HG03521 (cell line): ENCODE data around the gene ALK.

Source experiments
- ATAC-seq: cut with Tn5 transposase; IDR thresholded peaks from one replicate; pipeline ENCODE4 v1.9.1; 2021; ENCODE audit warnings: mild to moderate bottlenecking, moderate library complexity; ENCODE audit not compliant: unreplicated experiment

Gene ALK

DNA sequence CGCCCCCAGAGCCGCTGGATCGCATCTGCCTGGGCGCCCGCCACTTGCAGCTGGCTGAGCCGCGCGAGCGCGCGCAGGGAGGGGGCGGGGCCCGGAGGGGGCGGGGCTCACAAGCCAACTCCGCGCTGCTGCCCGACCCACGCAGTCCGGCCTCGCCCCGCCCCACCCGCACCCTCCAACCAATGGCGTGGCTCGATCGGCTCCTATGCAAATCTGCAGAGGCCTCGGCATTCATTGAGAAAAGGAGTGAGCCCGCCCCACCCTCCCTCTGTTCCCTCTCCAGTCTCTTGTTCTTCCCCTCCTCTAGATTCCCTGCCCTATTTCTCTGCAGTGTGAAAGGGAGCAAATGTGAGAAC is at the start of gene ALK:
Gene ALK (minus strand): TSS at position 27 of the 356 bp plus-strand sequence. CDS start 927 bp downstream, outside the sequence.
- no peak for ATAC-seq

DNA sequence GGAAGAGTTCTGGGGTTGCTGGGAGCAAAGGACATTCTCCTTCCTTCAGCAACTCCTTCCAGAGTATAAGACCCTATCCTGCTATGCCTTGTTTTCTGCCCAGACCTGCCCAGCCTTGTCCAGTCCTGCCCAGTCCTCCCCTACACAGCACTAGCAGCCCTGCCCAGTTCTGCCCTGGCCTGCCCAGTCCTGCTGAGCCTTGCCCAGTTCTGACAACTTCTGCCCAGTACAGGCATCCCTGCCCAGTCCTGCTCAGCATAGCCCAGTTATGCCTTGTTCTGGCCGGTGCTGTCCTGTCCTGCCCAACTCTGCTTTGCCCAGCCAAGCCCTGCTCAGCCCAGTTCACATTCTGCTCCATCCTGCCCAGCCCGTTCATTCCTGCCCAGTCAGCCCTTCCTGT is 44.9 kb upstream of the ALK start:
- ATAC-seq = no peak

DNA sequence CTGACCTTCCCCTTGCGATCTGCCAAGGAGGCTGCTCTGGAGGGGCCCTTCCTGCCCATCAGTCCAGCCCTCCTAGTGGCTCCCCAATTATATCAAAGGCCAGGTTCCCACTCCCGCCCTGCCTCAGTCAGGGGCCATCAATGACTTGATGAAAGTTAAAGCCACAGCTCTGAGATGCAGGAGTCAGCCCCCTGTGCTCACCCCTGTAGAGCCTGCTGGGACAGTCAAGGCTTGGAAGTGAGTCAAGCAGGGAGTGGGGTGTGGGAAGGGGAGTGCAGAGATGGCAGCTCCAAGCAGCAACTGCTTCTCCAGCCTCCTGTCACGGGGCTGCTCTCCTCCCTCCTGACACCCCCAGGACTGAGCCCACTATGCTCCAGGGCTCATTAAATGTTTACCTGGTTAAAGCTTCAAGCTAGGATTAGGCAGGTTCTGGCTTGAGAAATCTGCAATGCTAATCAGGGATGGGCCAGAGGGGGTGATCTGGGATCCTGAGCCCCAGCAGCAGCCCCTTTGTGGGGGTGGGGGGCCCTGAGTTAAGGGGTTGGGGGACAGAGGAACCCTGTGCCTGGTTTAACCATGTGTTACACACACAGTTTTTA is 42.7 kb upstream of the ALK start:
- ATAC-seq = no peak

DNA sequence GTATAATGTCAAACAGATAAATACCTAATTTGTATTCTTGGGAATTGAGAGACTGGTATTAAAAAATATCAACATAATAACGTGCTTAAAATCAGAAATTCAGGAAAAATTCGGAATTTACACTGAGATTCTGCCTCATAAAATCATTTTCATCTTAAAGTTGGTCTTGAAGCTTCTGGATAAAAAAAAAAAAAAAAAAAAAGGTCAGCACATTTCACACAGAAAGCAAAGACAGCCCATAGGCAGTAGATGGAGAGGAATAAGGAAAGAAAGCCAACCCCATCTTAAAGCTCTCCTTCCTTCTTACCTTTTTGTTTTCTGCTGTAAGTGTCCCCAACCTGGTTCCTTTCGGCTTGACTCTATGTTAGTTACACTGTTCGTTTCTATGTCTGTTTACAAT is 41.5 kb upstream of the ALK start:
- no peak for ATAC-seq

DNA sequence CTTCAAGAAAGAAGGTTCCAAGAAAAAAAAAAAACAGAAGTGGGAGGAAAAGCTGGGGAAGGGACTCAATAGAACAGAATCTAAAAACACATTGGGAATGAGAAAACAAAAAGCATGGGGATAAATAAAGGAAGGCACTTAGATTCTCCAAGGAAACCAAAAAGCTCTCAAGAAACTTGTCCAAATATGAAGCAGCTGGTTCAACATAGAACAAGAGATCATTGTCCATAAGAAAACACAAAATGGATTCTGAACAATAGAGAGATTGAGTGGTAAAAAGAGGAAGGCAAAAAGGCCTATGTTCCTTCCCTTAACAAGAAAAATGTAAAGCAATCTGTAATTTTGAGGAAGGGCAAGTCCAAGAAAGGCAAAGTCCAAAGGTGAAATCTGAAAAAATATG is 32.9 kb upstream of the ALK start:
- ATAC-seq = no peak

DNA sequence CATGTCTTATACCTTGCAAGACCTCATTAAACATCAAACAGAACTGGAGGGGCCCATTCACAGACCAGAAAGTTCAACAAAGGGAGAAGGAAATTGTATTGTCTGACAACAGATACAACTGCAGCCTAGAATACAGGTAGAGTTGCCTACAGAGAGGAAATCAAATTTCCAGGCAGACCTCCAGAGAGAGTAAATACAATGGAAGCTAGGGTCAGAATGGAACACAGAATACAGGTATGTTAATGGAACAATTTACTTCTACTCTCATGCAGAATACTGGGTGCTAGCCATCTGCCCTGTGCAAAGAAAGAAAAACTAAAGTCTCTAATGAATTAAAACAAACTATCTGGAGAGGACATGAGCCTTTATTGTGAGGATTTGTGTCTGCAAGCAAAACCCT is 31.6 kb upstream of the ALK start:
- ATAC-seq = no peak

DNA sequence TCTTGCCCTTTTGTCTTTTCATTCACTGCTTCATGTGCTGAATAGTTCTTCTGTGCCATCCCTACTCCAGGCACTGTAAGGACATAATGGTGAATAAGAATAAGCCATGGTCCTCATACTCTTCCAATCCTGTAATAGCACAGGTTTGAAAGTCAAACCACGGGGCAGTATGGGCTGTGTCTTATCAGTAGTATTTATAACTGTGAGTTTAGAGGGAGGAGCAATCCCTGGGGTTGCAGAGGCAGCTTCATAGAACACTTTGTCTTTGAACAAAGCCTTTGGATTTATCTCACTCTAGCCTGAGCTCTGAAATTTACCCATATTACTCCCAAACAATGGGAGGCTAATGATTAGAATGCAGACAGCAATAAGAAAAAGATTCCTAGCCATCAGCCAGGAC is 30.2 kb upstream of the ALK start:
- ATAC-seq = no peak

DNA sequence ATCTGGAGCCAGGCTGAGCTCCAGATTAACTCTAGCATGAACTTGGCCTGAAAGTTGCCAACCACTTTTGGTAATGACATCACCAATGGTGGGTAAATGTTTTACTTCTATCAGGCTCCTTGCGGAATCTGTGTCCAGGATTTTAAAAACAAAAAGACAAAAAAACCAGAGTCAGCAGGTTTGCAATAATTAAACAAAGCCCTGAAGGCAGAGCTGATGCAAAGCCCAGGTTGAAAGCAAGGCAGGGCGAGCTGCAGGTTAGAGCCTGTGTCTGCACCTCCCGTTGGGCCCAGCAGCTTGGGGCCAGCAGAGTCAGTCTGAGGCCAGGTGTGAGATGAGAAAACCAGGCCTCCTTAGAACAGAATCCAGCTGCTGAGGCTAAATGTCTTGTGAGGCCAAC is 29.1 kb upstream of the ALK start:
- no peak for ATAC-seq

DNA sequence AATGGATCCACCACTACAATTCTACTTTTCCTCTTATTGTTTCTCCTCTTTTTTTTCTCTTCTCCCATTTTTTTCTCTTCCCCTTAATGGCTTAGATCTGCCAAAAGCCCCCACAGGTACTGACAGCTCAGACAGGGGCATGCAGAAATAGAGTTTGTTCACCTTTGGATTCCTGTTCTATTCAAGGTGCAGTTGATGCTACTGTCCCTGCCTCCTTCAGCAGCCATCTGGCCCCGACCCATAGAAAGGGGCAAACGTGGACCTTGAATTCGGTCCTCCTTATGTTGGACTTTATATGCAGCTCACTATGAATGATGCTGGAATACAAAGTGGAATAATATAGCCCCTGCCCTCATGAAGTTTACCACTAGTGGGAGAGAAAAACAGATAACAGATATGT is 27.7 kb upstream of the ALK start:
- no peak for ATAC-seq

DNA sequence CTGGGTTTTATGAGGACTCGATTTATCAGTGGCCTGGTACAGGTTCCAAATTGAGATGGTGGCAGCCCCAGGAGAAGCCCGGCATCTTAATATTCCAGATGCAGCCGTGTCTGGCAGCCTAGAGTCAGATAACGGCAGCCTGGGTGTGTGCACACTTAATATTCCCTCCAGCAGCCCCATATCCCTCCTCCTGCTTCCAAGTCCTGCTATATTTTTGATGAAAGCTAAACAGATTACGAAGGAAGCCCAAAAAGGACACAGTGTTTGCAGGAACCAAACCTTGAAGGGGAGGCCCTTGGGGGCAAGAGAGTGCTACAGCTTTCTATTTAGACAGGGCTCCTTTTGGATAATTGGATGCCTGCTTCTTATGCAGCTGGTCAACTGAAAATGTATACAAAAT is 25.1 kb upstream of the ALK start:
- ATAC-seq = no peak

DNA sequence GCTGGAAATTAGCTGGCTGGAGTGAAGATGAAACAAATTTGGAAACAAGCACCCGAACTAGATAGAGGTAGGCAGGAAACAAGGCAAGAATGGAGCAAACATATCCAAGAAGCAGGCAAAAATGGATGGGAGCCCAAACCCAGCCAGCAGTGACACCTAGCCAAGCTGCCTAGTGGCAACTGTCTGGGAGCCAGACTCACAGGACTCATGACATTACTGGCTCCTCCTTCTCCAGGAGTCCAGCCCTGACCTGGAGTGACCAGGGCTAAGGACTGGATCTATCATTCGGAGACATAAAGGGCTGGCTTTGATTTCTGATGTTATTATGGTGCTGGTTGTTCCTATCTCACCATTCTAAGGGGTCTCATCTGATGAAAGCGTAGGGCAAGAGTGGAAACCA is 21.3 kb upstream of the ALK start:
- ATAC-seq = no peak

DNA sequence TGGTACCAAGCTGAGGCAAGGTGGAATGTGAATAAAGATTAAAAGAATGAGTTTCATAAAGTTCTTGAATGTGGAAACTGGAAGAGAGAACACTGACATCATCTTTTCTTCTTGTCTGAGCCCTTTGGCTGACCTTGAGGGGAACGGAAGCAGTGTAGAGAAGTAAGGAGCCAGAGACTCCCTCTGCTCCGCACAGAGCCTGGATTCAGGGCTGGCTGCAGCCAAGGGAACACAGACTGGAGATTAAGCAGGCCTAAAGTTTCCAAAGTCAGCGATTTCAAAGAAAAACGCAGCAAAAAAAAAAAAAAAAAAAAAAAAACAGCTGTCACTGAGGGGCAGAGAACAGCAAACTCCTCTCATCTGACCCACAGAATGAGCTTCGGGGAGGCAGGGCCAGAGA is 19.3 kb upstream of the ALK start:
- no peak for ATAC-seq

DNA sequence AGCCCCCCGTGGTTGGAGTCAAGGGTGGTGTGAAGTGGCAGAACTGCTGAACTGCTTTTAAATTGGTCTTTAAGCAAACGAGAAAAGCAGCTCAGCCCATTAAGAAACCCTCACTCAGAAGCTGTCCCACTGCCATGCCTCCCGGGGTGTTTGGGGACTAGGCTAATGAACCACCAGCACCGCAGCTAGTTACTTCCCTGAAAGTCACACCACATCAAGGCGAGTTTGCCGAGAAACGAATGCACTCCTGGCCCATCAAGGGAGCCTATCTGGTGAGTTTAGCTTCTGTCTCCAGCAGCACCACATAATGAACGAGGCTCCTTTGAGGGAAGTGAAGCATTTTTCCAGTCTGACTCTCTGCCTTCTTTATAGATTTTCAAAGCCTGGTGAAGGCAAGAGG is 14.6 kb upstream of the ALK start:
- no peak for ATAC-seq

DNA sequence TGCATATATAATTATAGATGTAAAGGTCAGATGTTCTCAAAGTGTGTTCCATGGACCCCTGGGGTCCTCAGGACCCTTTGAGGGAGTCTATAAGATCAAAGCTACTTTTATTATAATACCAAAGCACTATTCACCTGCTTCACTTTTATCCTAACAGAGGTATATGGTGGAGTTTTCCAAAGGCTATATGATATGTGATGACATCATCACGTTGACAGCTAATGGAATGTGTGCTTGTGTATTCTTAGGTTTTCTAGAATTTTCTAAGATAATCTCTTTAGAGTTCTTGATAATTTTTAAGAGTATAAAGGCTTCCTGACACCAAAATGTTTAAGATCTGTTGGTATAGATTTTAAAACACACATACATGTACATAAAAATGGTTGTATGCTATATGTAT is 10.4 kb upstream of the ALK start:
- no peak for ATAC-seq

DNA sequence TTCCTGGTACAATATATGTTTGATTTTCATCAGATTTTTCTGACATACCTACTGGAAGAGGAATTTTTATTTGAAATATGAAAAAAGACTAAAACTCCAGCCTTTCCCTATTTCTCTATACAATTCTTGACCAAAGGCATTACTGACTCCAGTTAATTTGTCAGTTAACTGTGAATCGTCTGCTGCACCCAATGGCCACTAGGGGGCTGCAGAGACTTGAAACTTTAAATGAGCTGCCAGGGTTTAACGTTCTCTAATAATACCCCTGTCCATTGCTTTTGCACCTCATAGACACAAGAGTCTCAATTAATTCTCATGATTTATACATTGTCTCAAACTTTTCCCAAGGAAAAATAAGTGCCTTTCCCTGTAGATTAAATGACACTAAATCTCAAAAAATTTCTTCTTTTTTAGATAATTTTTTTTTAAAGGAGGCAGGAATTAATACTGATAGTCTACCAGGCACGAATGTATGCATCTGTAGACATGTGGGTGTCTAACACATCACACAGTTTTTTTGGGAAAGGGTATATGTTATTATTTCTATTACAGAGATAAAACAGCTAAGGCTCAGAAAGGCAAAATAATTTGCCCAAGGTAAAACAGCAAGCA is 1.8 kb upstream of the ALK start:
- ATAC-seq = no peak

DNA sequence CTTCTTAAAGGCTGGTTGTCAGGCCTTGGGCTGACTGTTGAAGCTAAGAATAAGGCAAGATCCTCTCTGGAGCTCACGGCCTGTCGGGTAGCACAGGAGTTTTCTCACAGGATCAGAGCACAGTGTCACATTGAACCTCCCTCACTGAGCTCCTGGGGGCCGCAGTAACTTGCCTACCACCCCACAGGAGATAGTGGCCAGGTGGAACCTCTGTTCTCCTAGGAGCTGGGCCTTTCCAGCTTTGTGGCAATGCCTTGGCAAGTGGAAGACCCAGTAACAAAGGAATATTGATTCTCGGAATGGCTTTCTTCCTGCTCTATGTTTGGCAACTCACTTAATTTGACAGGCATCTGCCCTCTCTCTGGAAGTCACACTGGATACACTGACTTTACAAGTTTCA is 1.2 kb upstream of the ALK start:
- no peak for ATAC-seq

DNA sequence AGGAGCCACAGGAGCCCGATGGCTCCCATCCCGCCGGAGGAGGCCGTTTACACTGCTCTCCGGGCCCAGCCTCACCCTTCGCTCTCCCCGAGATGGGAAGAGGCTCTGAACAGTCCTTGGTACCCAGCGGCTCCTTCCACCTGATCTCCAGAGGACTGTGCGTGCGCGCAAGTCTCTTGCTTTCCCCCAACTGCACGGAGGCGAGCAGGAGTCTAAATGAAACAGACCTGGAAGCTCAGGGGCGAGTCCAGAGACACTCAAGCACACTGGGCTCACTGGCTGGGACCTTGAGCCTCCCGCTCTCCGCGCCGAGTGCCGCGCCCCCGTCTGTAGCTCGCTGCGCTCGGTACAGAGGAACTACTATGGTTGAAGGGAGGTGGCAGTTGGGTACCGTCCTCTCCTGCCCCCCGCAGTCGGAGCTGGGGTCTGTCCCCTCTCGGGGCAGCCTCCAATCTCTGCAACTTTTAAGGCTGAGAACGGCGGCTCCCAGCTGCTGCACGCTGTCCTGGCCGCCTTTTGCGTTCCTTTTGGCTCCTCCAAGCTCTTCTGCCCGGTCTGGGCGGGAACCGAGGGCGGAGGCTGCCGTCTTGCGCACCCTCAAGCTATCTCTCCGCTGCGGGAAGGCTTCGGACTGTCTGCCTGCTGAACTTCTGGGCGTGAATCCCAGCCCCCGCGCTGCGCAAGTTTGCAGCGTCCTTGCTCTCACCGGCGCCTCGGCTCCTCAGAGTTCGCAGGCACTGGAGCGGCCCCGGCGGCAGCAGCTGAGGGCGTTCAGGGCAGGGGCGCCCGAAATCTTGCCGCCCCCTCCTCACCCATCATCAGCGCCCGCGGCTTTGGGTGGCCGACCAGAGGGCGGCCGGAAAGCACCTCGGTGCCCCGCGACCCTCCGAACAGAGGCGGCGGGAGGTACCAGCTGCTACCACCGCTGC is 491 bp downstream of the ALK start:
- no peak for ATAC-seq

DNA sequence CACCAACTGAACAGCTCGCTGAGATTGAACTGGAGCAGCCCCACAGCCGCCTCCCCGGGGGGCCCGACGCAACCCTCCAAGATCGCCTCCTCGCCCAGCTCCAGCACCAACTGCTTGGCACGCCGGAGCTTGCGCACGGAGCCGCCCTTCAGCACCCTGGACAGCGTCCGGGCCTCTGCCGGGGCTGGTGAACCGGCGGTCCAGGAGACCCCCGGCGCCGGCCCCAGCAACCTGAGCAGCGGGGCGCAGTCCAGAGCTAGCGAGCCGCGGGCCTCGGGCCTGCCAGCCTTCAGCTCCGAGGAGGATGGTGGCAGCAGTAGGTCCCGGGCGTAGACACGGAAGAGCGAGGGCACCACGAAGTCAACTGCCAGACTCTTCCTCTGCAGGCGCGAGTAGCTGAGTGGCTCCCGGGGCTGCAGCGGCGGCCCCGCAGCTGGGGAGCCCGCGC is 1.2 kb downstream of the ALK start:
- no peak for ATAC-seq

DNA sequence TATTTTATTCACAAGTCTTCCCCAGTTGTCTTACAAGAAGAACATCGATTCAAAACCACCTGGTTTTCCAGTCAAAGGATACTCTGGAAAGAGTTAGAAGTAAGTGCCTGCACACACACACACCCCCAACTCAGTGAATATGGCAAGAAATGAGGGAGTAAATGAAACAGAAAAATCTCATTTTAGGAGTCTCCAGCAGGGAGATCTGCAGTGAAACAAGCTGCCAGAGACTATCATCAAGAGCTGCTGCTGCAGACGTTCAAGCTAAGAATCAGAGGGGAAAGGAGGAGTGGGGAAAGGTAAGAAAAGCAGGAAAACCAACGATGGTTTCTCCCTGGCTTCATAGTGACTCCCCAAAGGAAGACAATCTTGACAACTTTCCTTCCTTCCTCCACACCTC is 2.4 kb downstream of the ALK start:
- no peak for ATAC-seq

DNA sequence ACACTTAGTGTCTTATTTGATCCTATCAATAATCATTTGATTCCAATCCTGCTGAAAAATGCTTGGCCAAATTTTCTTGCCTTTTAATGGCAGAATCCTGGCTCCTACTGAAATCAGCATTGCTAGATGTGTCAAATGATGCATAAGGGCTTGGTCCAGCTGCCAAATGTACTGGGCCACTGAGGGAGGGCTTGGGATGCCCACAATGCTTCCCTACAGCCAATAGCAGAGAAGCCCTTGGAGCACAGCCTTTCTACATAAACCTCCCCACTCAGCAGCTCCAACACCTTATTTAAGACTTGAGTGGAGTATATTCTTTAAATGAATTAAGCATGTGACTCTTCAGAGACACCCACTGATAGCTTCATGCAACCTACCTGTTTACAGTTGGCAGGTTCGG is 3.6 kb downstream of the ALK start:
- no peak for ATAC-seq

DNA sequence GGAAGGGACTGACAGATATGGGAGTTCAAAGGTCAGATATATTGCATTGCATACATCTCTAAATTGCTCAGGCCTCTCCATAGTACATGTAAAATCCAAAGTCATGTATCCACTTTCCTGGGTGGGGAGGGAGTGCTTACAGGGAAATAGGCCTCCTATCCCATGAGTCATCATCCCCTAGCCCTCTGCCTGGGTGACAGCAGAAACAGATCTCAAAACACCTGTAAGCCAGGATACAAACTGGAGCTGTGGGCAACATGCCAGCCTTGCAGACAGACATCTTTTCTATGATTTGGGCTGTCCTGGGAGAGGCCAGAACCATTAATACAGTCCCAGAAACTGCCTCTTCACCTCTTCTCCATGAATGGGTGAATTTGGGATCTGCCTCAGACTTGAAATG is 4.8 kb downstream of the ALK start:
- ATAC-seq = no peak

DNA sequence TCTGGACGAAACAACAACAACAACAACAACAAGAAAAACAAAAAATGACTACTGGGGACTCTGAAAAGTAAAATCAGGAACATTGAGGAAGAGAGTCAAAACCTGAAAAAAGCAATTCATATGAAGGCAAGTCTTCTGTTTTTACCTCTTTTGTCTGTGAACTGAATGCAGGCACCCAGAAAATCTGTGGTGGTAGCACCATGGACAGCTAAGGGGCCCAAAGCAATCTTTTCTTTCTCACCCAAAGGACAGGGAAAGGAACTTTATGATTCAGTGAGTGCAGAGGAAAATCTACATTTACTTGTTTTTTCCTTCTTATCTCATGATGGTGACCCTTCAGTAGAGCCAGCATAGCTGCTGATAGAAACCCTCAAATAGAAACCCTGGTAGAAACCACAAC is 10.4 kb downstream of the ALK start:
- no peak for ATAC-seq
